Caco-2 (cell line): Measurements from ENCODE around the gene LTB4R2. TPM values are rescaled to one million over a fixed set of nuclear protein-coding genes. Genes with fewer than 3 reads are reported as not detected.

Experiments
- BruUV-seq: library from RNA; stranded (reverse); fragments of 400-500 nt; replicated peaks from 2 replicates; lab custom pipeline; 2021; lab: Mats Ljungman, UMichigan
- CTCF ChIA-PET: fragments of 300-600 bp; sonication (Branson Sonifier 250); formaldehyde crosslinking; loops from one replicate; lab custom pipeline; 2022; ENCODE audit warnings: antibody characterized with exemption; lab: Charles Lee
- POLR2A ChIA-PET: fragments of 300-600 bp; sonication (Branson Sonifier 250); formaldehyde crosslinking; loops from one replicate; lab custom pipeline; 2022; ENCODE audit warnings: antibody characterized with exemption; lab: Charles Lee
- DNase-seq, 2 experiments: peaks; one replicate each; pipeline versions ENCODE4 v3.0.0 to v3.0.0-alpha.2; 2020 to 2022
- H3K27me3 ChIP-seq: replicated peaks from 2 replicates; pipeline ENCODE4 v1.6.0; 2011; ENCODE audit warnings: low read length; ENCODE audit not compliant: control insufficient read depth, insufficient read depth
- H3K36me3 ChIP-seq: 2 replicates; pipeline ENCODE4 v1.5.1; 2011; ENCODE audit warnings: low read length; ENCODE audit not compliant: control insufficient read depth, insufficient read depth
- H3K4me1 ChIP-seq: fragments of 250-450 bp; sonication (Bioruptor Pico); 2 replicates; pipeline ENCODE4 v1.5.1; 2020; ENCODE audit warnings: mild to moderate bottlenecking
- H3K4me3 ChIP-seq: 2 replicates; pipeline ENCODE4 v1.5.1; 2011; ENCODE audit warnings: low read depth, mild to moderate bottlenecking, control low read depth, low read length
- H3K9me3 ChIP-seq: fragments of 250-450 bp; sonication (Bioruptor Pico); 2 replicates; pipeline ENCODE4 v1.5.1; 2020; ENCODE audit warnings: mild to moderate bottlenecking, moderate library complexity
- H3K27ac Mint-ChIP-seq: one replicate; pipeline ENCODE4 v1.8.0; 2022; ENCODE audit warnings: mixed read lengths; ENCODE audit not compliant: unreplicated experiment
- H3K27me3 Mint-ChIP-seq: one replicate; pipeline ENCODE4 v1.8.0; 2022; ENCODE audit warnings: mixed read lengths; ENCODE audit not compliant: insufficient read depth, unreplicated experiment
- H3K36me3 Mint-ChIP-seq: one replicate; pipeline ENCODE4 v1.8.0; 2022; ENCODE audit warnings: mild to moderate bottlenecking, mixed read lengths; ENCODE audit not compliant: insufficient read depth, unreplicated experiment
- H3K4me1 Mint-ChIP-seq: one replicate; pipeline ENCODE4 v1.8.0; 2022; ENCODE audit warnings: low read depth, mixed read lengths; ENCODE audit not compliant: unreplicated experiment
- H3K4me3 Mint-ChIP-seq: one replicate; pipeline ENCODE4 v1.8.0; 2022; ENCODE audit warnings: mild to moderate bottlenecking, moderate library complexity, mixed read lengths; ENCODE audit not compliant: unreplicated experiment
- H3K9me3 Mint-ChIP-seq: one replicate; pipeline ENCODE4 v1.8.0; 2022; ENCODE audit warnings: mixed read lengths; ENCODE audit not compliant: unreplicated experiment
- intact Hi-C: fragments of 100-400 bp; cut with micrococcal nuclease; formaldehyde crosslinking; loops from one replicate; pipeline ENCODE4 v1.10.0; 2022; ENCODE audit not compliant: unreplicated experiment
- total RNA-seq: library from RNA; stranded (reverse); gene quantifications from 2 replicates; pipeline ENCODE4 v1.2.3, GENCODE V29; 2022
- TF ChIP-seq, protein P1 (sequence below), 2 experiments: fragments of 200-600 bp in 1 of 2; IDR thresholded peaks; 1 replicate in 1 of 2; 2 replicates in 1 of 2; pipeline versions ENCODE4 v1.5.1 to v1.8.0; 2011 to 2022; ENCODE audit warnings: antibody characterized with exemption in 1 of 2, control low read depth in 1 of 2, inconsistent platforms in 1 of 2, low read depth in 1 of 2, low read length in 1 of 2, mild to moderate bottlenecking in 1 of 2, moderate library complexity in 1 of 2; ENCODE audit not compliant: insufficient read depth in 1 of 2, severe bottlenecking in 1 of 2, unreplicated experiment in 1 of 2

LTB4R2 gene
- total RNA-seq, 1 experiment from 2014 or later = 10.3 TPM

DNA sequence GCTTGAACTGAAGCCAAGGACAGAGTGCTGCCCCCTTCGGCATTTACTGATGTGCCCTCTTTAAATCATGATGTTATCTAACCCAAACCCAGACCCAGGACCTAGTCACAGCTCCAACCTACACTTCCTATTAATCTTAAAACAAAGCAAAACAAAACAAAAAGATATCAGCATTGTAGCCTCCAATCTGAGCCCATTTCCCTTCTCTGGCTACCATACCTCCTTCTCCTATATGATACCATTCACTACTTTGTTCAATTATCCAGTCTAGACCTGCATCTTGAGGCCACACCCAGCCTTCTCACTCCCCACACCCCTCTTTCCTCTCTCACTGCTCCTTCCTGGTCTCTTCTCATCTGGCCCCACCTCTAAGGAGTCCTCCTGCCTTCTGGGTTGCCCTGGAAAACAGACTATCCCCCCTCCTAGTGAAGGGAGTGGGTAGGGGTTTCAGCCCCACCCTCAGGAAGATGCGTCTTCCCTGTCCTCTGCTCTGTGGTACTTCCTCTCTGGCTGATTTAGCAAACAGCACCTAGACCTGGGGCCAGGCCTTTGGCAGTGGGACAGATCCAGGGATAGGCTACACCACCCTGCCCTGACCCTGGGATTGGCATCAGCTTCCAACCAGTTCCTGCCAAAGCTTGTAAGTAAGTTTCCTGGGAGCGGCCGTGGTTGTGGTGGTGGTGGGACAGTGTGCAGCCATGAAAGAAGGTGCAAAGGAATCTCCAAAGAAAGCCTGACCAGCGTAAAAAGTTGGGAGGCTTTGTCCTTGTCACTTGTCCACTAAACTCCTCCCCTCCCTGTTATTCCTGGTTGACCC, 4.6 kb downstream of the LTB4R2 start:
- H3K9me3 ChIP-seq = no peaks in the 10 kb centered on the region
- no peaks in the 10 kb centered on the region for H3K27me3 ChIP-seq
- Mint-ChIP-seq H3K27ac (no peak overlapping the region), H3K9me3 (no peaks in the 10 kb centered on the region), H3K4me1 (peaks cover 6% of the 10 kb centered on the region), H3K27me3 (peaks cover 8% of the 10 kb centered on the region), H3K4me3 (no peak overlapping the region), H3K36me3 (peaks cover 17% of the 10 kb centered on the region)
- ChIA-PET POLR2A (no interaction called here), CTCF (interaction anchor here (1.1 kb wide), 1 partner anchor 52 kb away, joined by 5 read pairs; no protein-coding TSS in a partner anchor)
- H3K36me3 ChIP-seq = no peaks in the 10 kb centered on the region
- peaks cover 14% of the 10 kb centered on the region for H3K4me1 ChIP-seq
- no peak overlapping the region for H3K4me3 ChIP-seq
- intact Hi-C loops = no loop called here
- TF ChIP-seq, protein P1, sequence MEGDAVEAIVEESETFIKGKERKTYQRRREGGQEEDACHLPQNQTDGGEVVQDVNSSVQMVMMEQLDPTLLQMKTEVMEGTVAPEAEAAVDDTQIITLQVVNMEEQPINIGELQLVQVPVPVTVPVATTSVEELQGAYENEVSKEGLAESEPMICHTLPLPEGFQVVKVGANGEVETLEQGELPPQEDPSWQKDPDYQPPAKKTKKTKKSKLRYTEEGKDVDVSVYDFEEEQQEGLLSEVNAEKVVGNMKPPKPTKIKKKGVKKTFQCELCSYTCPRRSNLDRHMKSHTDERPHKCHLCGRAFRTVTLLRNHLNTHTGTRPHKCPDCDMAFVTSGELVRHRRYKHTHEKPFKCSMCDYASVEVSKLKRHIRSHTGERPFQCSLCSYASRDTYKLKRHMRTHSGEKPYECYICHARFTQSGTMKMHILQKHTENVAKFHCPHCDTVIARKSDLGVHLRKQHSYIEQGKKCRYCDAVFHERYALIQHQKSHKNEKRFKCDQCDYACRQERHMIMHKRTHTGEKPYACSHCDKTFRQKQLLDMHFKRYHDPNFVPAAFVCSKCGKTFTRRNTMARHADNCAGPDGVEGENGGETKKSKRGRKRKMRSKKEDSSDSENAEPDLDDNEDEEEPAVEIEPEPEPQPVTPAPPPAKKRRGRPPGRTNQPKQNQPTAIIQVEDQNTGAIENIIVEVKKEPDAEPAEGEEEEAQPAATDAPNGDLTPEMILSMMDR (IDR thresholded peaks at IDR 0.05; ENCODE audit: insufficient read depth in 1 of 2, low read depth in 1 of 2, low read length in 1 of 2, severe bottlenecking in 1 of 2, unreplicated experiment in 1 of 2) = no peak
- no peak for DNase-seq
- no TSS peak for BruUV-seq

DNA sequence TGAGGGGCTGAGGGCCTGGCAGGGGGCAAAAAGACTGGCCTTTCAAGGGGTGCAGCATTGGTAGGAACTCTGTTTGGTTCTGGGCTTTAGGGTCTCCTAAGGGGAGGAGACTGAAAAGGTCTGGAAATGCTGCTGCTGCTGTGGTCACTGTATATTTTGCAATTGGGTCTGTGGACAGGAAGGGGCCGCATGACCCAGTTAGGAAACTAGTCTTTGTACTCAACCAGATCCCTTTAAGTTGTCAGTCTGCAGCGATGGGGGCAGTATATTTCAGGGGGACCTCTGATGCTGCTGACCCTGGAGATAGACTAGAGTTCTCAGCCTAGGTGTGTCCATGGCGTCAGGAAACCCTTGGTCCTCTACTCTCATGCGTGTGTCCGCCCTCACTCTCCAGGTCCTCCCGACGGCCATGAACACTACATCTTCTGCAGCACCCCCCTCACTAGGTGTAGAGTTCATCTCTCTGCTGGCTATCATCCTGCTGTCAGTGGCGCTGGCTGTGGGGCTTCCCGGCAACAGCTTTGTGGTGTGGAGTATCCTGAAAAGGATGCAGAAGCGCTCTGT, 5.4 kb downstream of the LTB4R2 start:
- ChIA-PET CTCF (interaction anchor here (1.1 to 1.4 kb wide), 3 partner anchors 8 to 73 kb away, joined by 3 to 18 read pairs (median 5); partner anchors contain the start of genes CIDEB and TINF2), POLR2A (no interaction called here)
- TF ChIP-seq, protein P1 (IDR thresholded peaks at IDR 0.05; ENCODE audit: insufficient read depth in 1 of 2, low read depth in 1 of 2, low read length in 1 of 2, severe bottlenecking in 1 of 2, unreplicated experiment in 1 of 2) = no peak
- H3K27me3 Mint-ChIP-seq = peaks cover 13% of the 10 kb centered on the region
- DNase-seq = no peak
- intact Hi-C loops = no loop called here
- H3K4me1 Mint-ChIP-seq = peaks cover 6% of the 10 kb centered on the region
- peak overlapping the region; percentile 60 for H3K4me3 Mint-ChIP-seq
- BruUV-seq = no TSS peak
- no peaks in the 10 kb centered on the region for H3K9me3 Mint-ChIP-seq
- no peak overlapping the region for H3K4me3 ChIP-seq
- peaks cover 14% of the 10 kb centered on the region for H3K4me1 ChIP-seq
- H3K36me3 ChIP-seq = no peaks in the 10 kb centered on the region
- H3K27ac Mint-ChIP-seq = no peak overlapping the region
- H3K9me3 ChIP-seq = no peaks in the 10 kb centered on the region
- H3K27me3 ChIP-seq = no peaks in the 10 kb centered on the region
- peaks cover 16% of the 10 kb centered on the region for H3K36me3 Mint-ChIP-seq

GRCh38 chr14:24315807-24316596, 6.1 kb downstream of the LTB4R2 start:
- CTCF ChIA-PET = interaction anchor here (1.1 to 1.4 kb wide), 3 partner anchors 8 to 74 kb away, joined by 3 to 18 read pairs (median 5); partner anchors contain the start of genes CIDEB and TINF2
- peaks cover 14% of the 10 kb centered on the region for H3K27me3 Mint-ChIP-seq

More at GRCh38 chr14:24315807-24316596, 6.1 kb downstream of the LTB4R2 start:
- H3K9me3 ChIP-seq = no peaks in the 10 kb centered on the region
- H3K36me3 Mint-ChIP-seq = peaks cover 16% of the 10 kb centered on the region
- TF ChIP-seq, protein P1 (IDR thresholded peaks at IDR 0.05; ENCODE audit: insufficient read depth in 1 of 2, low read depth in 1 of 2, low read length in 1 of 2, severe bottlenecking in 1 of 2, unreplicated experiment in 1 of 2) = peak in 1 of 2 experiments; percentile 47
- peaks cover 14% of the 10 kb centered on the region for H3K4me1 ChIP-seq
- H3K4me3 ChIP-seq = peak overlapping the region; percentile 33
- H3K36me3 ChIP-seq = no peaks in the 10 kb centered on the region
- peak overlapping the region; percentile 60 for H3K4me3 Mint-ChIP-seq
- H3K27me3 ChIP-seq = no peaks in the 10 kb centered on the region
- intact Hi-C loops = no loop called here
- H3K27ac Mint-ChIP-seq = no peak overlapping the region
- BruUV-seq = no TSS peak
- no peaks in the 10 kb centered on the region for H3K9me3 Mint-ChIP-seq
- H3K4me1 Mint-ChIP-seq = peaks cover 6% of the 10 kb centered on the region
- DNase-seq = peak; percentile 71 to 79
- POLR2A ChIA-PET = no interaction called here
